Lung (tissue), 12 donors: ENCODE results near the gene ZBTB9. TPM values are rescaled to one million over a fixed set of nuclear protein-coding genes. Genes with fewer than 3 reads are reported as not detected.

Experiments used
- ATAC-seq: fragments of 200-7000 bp; cut with Tn5 transposase; one replicate; pipeline ENCODE4 v1.9.1; 2020; ENCODE audit warnings: moderate number of reproducible peaks; ENCODE audit not compliant: insufficient read depth, low FRiP score
- DNase-seq, 3 donors: peaks; one replicate each; pipeline ENCODE4 v3.0.0-alpha.2; 2013 to 2017
- H3K27ac ChIP-seq, 2 donors: one replicate each; pipeline ENCODE4 v1.5.1; 2013; ENCODE audit warnings: mild to moderate bottlenecking in 2 of 2, moderate library complexity in 2 of 2, control low read depth in 1 of 2, inconsistent platforms in 1 of 2, low read depth in 1 of 2, low read length in 1 of 2
- H3K27me3 ChIP-seq, 3 donors: one replicate each; pipeline ENCODE4 v1.5.1; 2013; ENCODE audit warnings: low read length in 2 of 3; ENCODE audit not compliant: control insufficient read depth in 3 of 3, insufficient read depth in 3 of 3
- H3K36me3 ChIP-seq, 4 donors: one replicate each; pipeline ENCODE4 v1.5.1; 2013; ENCODE audit warnings: low read length in 4 of 4, mild to moderate bottlenecking in 1 of 4, moderate library complexity in 1 of 4; ENCODE audit not compliant: control insufficient read depth in 4 of 4, insufficient read depth in 4 of 4
- H3K4me1 ChIP-seq, 5 donors: one replicate each; pipeline ENCODE4 v1.5.1; 2013; ENCODE audit warnings: low read length in 5 of 5, mild to moderate bottlenecking in 2 of 5, moderate library complexity in 1 of 5; ENCODE audit not compliant: control insufficient read depth in 5 of 5, insufficient read depth in 5 of 5
- H3K4me3 ChIP-seq: one replicate; pipeline ENCODE4 v1.5.1; 2013; ENCODE audit warnings: mild to moderate bottlenecking, control low read depth, moderate library complexity
- H3K9ac ChIP-seq, 2 donors: one replicate each; pipeline ENCODE4 v1.5.1; 2013; ENCODE audit warnings: low read length in 2 of 2, control low read depth in 1 of 2; ENCODE audit not compliant: insufficient read depth in 1 of 2
- H3K9me3 ChIP-seq, 4 donors: one replicate each; pipeline ENCODE4 v1.5.1; 2013; ENCODE audit warnings: low read length in 3 of 4, mild to moderate bottlenecking in 1 of 4, moderate library complexity in 1 of 4; ENCODE audit not compliant: control insufficient read depth in 4 of 4, insufficient read depth in 3 of 4
- CTCF ChIP-seq: IDR thresholded peaks from 2 replicates; pipeline ENCODE4 v1.5.1; 2012; ENCODE audit warnings: mild to moderate bottlenecking; ENCODE audit errors: control extremely low read depth, extremely low read depth
- WGBS, 2 donors: extraction: QIAGEN DNeasy Blood & Tissue Kit; methylation state at CpG; one replicate each; pipeline ENCODE4 v1.1.7; 2013; 5-methylcytosine and 5-hydroxymethylcytosine counted together
- polyA plus RNA-seq, 2 donors: library from polyadenylated mRNA; stranded (reverse); fragments of 200-250 nt; gene quantifications; one replicate each; pipeline ENCODE4 v1.2.1, GENCODE V29; 2013
- total RNA-seq, 2 donors: library from RNA; depleted of rRNA in 1 of 2; stranded (reverse); fragments of >200 nt in 1 of 2; gene quantifications; one replicate each; pipeline ENCODE4 v1.2.1, GENCODE V29; 2014 to 2021
- donor health status: control.
- donor health status: control.
- donor health status: Bipolar disorder and iron deficiency.
- donor health status: healthy.
- donor health status: DM: yes; HTN: yes; CAD: no.

Gene ZBTB9
- total and polyA plus RNA-seq, 4 donors, result 4.0 to 7.9 (median 4.5) TPM

- 88 to 91% methylated on average over 14 of the region's 14 CpGs for WGBS, 2 donors
Observed at GRCh38 chr6:33413241-33414120, 40.9 kb upstream of the ZBTB9 start.

GRCh38 chr6:33414592-33415271 lies 39.6 kb upstream of the ZBTB9 start:
- H3K4me1 ChIP-seq, result peaks cover 7 to 46% (median 15%) of the 10 kb centered on the region in 5 donors

More at GRCh38 chr6:33413241-33414120, 40.9 kb upstream of the ZBTB9 start:
- Histone ChIP-seq H3K27ac (no peak overlapping the region), H3K9me3 (no peaks in the 10 kb centered on the region), H3K27me3 (no peaks in the 10 kb centered on the region), H3K4me3 (no peak overlapping the region), H3K4me1 (peaks cover 4 to 34% (median 11%) of the 10 kb centered on the region in 5 donors), H3K9ac (no peak overlapping the region), H3K36me3 (peaks cover 4 to 32% (median 16%) of the 10 kb centered on the region in 4 donors)
- DNase-seq (no peak), ATAC-seq (no peak)
- no peak for TF ChIP-seq CTCF

GRCh38 chr6:33415831-33416230 lies 38.5 kb upstream of the ZBTB9 start:
- no peaks in the 10 kb centered on the region for H3K9me3 ChIP-seq
- WGBS, 2 donors, result 82 to 88% methylated on average over 9 of the region's 9 CpGs
- no peak overlapping the region for H3K4me3 ChIP-seq
- no peak overlapping the region for H3K27ac ChIP-seq
- DNase-seq, result no peak
- peaks cover 4 to 32% (median 16%) of the 10 kb centered on the region in 4 donors for H3K36me3 ChIP-seq
- H3K27me3 ChIP-seq, result no peaks in the 10 kb centered on the region
- ATAC-seq, result no peak
- H3K4me1 ChIP-seq, result peaks cover 7 to 47% (median 15%) of the 10 kb centered on the region in 5 donors
- no peak for TF ChIP-seq CTCF
- H3K9ac ChIP-seq, result no peak overlapping the region

More at GRCh38 chr6:33414592-33415271, 39.6 kb upstream of the ZBTB9 start:
- no peak overlapping the region for H3K4me3 ChIP-seq
- H3K27ac ChIP-seq, result no peak overlapping the region
- WGBS, 2 donors, result 73 to 74% methylated on average over 12 of the region's 12 CpGs
- DNase-seq, result no peak
- no peaks in the 10 kb centered on the region for H3K27me3 ChIP-seq
- no peaks in the 10 kb centered on the region for H3K9me3 ChIP-seq
- no peak for ATAC-seq
- no peak overlapping the region for H3K9ac ChIP-seq
- peaks cover 4 to 32% (median 16%) of the 10 kb centered on the region in 4 donors for H3K36me3 ChIP-seq
- no peak for TF ChIP-seq CTCF
